Kidney glomerular epithelial cell (primary cell): ENCODE measurements around the gene NPHP1.
"Not testable (repeated sequence)": the region's sequence is repeated elsewhere in the genome, so short reads cannot be mapped to it uniquely, and the experiment has no call there.

Experiments used
- DNase-seq: peaks from one replicate; lab custom pipeline; 2025; lab: John Stamatoyannopoulos, UW

The NPHP1 gene

GRCh38 chr2:110204408-110205385 is at the start of gene NPHP1:
Gene NPHP1 (minus strand): TSS chr2:110205013. CDS start chr2:110204968, 45 bp downstream.
- peak; percentile 68 for DNase-seq

DNA sequence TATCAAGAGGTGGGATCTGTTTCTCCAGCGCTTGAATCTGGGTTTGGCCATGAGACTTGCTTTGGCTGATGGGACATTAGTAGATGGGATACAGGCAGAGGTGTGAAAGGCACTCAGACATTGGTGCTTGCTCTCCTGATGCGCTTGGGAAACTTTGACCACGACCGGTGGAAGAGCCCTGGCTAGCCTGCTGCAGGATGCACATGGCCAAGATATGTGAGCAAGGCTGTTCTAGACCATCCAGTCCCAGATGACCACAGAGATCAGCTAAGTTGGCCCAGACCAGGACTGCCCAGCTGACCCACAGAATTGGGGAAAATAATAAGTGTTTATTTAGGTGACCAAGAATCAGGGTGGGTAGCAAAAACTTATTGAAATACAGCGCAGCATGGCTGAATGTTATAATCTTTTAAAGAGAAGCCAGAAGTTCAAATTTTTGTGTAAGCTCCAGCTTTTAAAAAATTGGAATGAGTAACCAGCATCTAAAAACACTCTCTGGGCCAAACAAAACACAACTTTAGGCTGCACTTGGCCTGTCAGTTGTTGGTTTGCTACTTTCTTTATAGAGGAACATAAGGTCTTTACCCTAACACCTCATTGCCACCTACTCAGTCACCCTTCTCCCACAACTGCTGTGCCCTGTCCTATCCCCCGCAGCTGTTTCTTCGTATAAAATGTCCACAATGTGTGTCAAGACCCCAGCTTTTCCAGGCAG is 43.4 kb upstream of the NPHP1 start:
- not testable (repeated sequence) for DNase-seq

DNA sequence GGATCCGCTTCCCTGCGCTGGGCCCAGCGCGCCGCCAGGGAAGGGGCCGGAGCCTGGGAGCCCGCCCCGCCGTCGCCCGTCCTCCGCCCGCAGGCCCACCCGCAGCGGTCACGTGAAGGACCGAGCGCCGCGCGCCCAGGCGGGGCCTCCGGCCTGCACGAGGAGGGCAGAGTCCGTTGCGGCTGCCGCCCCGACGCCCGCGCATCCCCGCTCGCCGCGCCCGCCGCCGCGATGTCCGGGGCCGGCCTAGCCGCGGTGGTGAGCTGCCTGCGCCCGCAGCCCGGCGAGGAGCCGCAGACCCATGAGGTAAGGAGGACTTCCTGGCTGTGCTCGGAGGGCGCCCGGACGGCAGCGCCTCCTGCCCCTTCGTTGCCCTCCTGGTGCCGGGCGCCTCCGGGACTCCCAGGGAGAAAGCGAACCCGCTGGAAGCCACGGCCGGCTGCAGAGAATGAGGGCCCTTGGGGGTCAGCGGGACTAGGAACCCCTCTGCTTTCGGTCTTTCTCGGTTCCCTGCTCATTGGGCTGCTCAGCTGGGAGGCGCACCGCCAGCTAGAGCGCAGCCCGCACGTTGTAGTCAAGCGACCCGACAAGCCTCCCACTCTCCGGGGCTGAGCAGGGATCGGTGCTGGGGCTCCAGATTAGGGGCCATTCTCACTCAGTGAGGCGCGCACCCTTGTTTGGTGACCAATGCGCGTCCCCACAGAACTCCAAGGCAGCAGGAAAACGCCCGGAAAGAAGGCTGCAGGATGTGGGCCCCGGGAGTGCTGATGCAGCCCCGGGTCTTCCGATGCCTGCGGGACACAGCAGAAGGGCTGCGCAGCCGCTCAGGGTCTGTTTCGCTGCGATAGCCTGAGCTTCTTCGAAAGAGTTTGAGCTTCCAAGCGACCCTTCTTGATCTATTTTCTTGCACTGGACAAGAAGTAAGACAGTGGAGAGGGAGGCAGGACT is 40.9 kb upstream of the NPHP1 start:
- not testable (repeated sequence) for DNase-seq

GRCh38 chr2:110243283-110243682 is 38.5 kb upstream of the NPHP1 start:
- not testable (repeated sequence) for DNase-seq

DNA sequence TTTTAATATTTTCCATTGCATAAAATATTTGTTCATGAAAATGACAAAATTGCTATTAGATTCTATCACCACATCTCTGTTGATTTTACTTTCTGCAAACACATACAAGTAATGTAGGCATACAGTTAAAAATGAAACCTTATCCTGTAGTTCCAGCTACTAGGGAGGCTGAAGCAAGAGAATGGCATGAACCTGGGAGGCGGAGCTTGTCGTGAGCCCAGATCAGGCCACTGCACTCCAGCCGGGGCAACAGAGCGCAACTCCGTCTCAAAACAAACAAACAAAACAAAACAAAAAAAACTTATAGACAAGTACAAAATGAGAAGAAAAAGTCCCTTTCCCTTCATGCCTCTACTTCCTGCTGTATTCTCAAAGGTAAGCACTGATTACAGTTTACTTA is 29.7 kb upstream of the NPHP1 start:
- not testable (repeated sequence) for DNase-seq

DNA sequence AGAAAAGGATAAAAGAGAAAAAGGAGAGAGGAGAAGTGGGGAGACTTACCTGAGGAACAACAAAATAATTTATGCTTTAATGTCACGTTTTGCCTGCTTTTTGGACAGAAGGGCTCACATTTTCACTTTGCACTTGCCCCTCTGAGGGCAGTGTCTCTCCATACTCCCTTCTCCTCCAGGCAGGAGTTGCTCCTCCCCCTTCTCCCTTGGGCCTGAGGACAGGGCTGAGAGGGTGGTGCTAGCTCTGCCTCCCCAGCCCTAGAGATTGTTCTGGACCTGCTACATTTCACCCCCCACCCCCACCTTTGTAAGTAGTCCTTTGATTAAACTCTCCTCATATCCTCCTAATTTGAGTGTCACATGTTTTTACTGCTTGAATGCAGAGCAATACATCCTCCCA is 25.1 kb upstream of the NPHP1 start:
- not testable (repeated sequence) for DNase-seq

DNA sequence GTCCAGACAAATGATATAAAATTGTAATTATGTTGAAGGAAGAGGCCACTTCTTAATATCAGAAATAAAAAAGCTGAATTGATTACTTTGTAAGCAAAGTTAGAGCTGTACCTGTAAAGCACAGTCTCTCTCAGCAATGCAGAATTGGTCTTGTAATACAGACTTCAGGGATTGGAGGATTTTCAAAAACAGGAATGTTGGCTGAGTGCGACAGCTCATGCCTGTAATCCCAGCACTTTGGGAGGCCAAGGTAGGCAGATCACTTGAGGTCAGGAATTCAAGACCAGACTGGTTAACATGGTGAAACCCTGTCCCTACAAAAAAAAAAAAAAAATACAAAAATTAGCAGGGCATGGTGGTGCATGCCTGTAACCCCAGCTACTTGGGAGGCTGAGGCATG is 17.8 kb upstream of the NPHP1 start:
- DNase-seq, result not testable (repeated sequence)

DNA sequence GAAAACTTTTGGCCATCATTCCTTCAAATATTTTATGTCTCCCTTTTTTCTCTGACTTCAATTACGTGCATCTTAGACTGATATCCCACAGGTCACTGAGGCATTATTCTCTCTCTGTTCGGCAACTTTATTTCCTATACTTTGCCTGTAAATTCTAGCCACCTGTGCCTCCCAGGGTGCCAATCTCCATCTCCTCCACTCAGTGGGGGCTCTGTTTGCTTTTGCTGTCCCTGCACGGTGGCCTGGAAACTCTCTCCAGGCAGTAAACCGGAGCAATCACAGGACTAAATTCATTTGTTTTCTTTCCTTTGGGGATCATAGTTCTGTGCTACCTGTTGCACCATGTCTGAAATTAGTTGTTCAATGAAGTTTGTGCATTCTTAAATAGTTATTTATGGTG is 17.1 kb upstream of the NPHP1 start:
- DNase-seq, result no peak

GRCh38 chr2:110220190-110220564 is 15.4 kb upstream of the NPHP1 start:
- no peak for DNase-seq

GRCh38 chr2:110219496-110220189 is 14.8 kb upstream of the NPHP1 start:
- no peak for DNase-seq

DNA sequence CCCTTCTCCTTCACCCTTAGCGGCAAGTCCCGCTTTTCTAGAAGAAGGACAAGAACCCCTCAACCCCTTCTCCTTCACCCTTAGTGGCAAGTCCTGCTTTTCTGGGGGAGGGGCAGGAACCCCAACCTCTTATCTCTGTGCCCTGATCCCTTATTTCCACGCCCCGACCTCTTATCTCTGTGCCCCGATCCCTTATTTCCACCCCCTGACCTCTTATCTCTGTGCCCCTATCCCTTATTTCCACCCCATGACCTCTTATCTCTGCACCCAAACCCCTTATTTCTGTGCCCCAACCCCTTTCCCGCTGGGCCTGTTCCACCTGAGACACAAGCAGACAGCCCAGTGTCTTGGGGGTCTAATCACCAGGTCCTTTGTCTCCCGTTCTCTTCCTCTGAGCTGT is 14.1 kb upstream of the NPHP1 start:
- DNase-seq, result not testable (repeated sequence)

DNA sequence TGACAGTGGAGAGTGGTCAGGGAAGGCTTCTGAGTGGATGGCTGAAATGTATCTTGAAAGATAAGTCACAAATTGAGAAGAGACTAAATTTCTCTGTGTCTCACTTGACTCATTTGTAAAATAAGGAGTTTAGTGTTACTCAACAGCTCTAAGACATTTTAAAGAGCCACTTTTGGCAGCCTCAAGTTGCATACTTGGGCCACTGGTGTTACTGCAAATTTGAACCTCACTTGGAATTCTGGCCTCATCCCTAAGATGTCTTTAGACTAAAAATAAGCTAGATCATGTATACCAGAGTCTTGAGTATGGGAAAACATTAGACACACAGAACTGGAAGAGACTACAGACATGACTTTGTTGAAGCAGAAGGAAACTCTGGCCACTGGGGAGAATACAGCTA is 12.0 kb upstream of the NPHP1 start:
- DNase-seq, result no peak

- DNase-seq, result no peak
Measured at GRCh38 chr2:110216199-110216598, 11.4 kb upstream of the NPHP1 start.

DNA sequence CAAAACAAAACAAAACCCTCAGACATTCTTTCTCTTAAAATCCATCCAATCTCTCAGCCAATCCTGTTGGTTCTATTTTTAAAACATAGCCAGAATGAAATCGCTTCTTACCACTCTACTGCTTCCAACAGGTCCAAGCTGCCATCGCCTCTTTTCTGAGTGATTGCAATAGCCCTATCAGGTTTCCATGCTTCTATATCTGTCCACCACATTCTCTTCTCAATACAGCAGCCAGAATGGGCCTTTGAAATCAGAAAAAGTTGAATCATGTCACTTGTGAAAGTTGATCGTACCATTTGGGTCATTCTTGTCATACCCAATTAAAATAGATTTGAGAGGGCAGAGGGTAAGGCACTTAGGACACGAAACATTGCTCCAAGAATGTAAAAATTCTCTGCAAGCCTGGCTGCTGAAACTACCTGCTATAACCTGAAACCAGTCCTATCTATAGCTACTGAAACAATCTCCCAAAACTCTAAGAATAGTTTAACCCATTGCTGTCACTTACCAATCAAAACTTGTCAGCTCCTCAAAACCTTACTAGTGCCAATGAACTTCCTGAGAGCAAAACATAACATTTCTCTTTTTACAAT is 10.8 kb upstream of the NPHP1 start:
- DNase-seq, result no peak

DNA sequence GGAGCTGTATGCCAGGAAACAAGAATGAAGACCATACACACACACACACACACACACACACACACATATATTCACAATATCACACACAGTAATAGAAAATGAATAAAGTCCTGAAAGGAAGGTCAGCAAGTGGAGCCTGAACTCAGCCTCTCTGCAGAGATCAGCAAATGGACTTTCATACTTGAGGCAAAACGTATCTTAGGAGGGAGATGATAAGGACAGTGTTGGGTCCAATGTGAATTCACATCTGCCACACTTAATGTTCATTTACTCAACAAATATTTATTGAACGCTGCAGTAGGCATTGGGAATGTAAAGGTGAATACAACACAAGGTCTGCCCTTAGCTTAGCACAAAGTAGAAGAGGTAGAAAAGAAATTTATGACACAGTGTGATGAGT is 10.3 kb upstream of the NPHP1 start:
- no peak for DNase-seq

- not testable (repeated sequence) for DNase-seq
Measured at GRCh38 chr2:110213522-110213921, 8.7 kb upstream of the NPHP1 start.

DNA sequence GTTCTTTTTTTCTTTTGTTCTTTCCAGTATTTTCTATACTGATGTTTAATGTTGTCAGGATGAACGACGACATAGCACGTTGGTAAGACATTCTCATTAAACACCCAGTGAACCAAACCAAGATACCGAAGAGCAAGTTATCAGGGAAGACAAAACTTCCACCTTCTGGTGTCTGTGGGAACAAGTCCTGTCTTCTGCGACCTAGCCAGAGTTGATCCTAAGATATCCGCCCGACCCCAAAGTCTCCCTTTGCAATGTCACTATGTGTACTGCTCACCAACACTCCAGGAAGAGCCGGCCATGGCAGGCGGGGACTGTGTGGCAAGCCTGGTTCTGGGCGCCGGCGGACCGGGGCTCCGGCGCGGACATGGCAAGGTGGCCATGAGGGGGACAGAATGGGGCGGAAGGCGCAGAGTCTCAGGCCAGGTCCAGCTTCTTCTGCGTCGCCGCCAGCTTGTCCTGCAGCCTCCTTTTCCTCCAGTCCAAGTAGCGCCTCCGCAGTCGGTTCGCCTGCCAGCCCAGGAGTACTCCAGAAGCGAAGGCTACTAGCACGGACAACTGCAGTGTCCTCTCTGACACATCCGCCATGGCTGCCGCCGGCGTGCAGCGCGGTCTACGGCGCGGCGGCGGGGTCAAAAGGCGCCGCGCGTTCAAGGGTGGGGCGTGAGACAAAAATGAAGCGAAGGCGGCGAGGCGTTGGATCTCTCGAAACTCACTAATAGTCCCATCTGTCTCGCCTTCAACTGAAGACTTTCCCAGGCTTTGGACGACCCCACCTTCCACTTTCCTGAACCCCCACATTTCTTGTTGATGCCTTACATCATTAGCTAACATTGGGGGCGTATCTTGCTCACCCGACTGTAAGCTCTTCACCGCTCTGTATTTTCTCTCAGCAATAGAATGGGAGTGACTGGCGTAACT is 7.4 kb upstream of the NPHP1 start, which contains the start of gene MTLN:
MTLN (minus strand) TSS at position 610 of the 921 bp plus-strand sequence; CDS start at position 588, 22 bp downstream.
- peak; percentile 74 for DNase-seq

DNA sequence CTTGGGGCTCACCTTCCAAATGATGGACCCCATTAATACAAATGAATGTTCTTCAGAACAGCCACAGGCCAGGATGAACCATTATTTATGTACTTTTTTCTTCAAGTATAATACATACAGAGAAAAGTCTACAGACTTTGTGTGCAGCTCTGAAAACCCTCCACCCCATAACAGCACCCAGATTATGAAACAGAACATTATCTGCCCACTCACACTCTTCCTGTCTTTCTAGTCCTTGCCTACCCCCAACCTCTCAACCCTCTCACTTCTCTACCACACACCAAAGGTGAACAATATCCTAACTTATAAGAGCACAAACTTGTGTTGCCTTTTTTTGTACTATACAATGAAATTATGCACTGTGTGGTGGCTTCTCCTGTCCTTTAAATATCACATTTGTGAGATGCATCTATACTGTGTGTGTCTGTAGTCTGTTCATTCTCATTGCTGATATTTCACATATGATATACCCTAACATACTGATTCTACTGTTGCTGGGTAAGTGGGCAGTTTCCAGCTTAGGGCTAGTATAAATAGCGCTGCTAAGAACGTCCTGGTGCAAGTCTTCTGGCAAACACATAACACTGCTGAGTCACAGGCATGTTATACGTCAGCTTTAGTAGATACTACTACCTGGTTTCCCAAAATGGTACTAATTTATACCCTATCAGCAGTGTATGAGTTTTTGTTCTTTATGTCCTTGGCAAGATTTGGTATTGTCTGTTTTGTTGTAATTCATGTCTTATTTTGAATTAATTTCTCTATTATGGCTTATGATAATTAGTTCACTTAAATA is 1.0 kb upstream of the NPHP1 start:
- DNase-seq, result no peak

- no peak for DNase-seq
Measured at GRCh38 chr2:110198016-110198415, 6.8 kb downstream of the NPHP1 start.
